22Rv1 (cell line): Measurements from ENCODE around the gene KRT2.

Source experiments
- H3K27ac ChIP-seq: fragments of 450-650 bp; 2 replicates; pipeline ENCODE4 v1.5.1; 2017
- CTCF ChIP-seq: fragments of 450-650 bp; IDR thresholded peaks from 2 replicates; pipeline ENCODE4 v1.5.1; 2017; ENCODE audit warnings: mild to moderate bottlenecking
- ZFX ChIP-seq: fragments of 450-650 bp; IDR thresholded peaks from 2 replicates; pipeline ENCODE4 v1.6.1; 2017; ENCODE audit warnings: antibody characterized with exemption, borderline replicate concordance

KRT2 gene

GRCh38 chr12:52631676-52632459, 20.1 kb downstream of the KRT2 start:
- no peak overlapping the region for H3K27ac ChIP-seq
- no peak for TF ChIP-seq ZFX
- no peak for TF ChIP-seq CTCF

- no peak overlapping the region for H3K27ac ChIP-seq
- TF ChIP-seq CTCF, result no peak
- no peak for TF ChIP-seq ZFX
Observed at GRCh38 chr12:52631264-52631663, 20.7 kb downstream of the KRT2 start.

- TF ChIP-seq CTCF (no peak), ZFX (no peak)
- no peak overlapping the region for H3K27ac ChIP-seq
Observed at GRCh38 chr12:52630599-52631200, 21.3 kb downstream of the KRT2 start.

GRCh38 chr12:52630008-52630500, 22.0 kb downstream of the KRT2 start:
- TF ChIP-seq CTCF (no peak), ZFX (no peak)
- no peak overlapping the region for H3K27ac ChIP-seq

GRCh38 chr12:52629281-52630007, 22.6 kb downstream of the KRT2 start:
- H3K27ac ChIP-seq, result no peak overlapping the region
- TF ChIP-seq ZFX, result no peak
- no peak for TF ChIP-seq CTCF

GRCh38 chr12:52628841-52629240, 23.2 kb downstream of the KRT2 start:
- TF ChIP-seq ZFX (no peak), CTCF (no peak)
- H3K27ac ChIP-seq, result no peak overlapping the region

GRCh38 chr12:52628111-52628507, 23.9 kb downstream of the KRT2 start:
- TF ChIP-seq CTCF (no peak), ZFX (no peak)
- H3K27ac ChIP-seq, result no peak overlapping the region
